Progenitor cell of endocrine pancreas (in vitro differentiated cells): ENCODE data around the gene SEH1L. TPM values are rescaled to one million over a fixed set of nuclear protein-coding genes. Genes with fewer than 3 reads are reported as not detected.
A peak's percentile ranks its signal among the peaks of the same experiment; 100 is the strongest.

ENCODE experiments used
- DNase-seq: peaks from one replicate; pipeline ENCODE4 v3.0.0; 2021; ENCODE audit warnings: low spot score; ENCODE audit not compliant: unreplicated experiment
- H3K27ac Mint-ChIP-seq: 2 replicates; pipeline ENCODE4 v1.8.0; 2021; ENCODE audit warnings: mild to moderate bottlenecking, moderate library complexity, mixed read lengths
- H3K27me3 Mint-ChIP-seq: 2 replicates; pipeline ENCODE4 v1.8.0; 2021; ENCODE audit warnings: mixed read lengths
- H3K36me3 Mint-ChIP-seq: 2 replicates; pipeline ENCODE4 v1.8.0; 2022; ENCODE audit warnings: mixed read lengths; ENCODE audit not compliant: insufficient read depth
- H3K4me1 Mint-ChIP-seq: 2 replicates; pipeline ENCODE4 v1.8.0; 2021; ENCODE audit warnings: low read depth, mixed read lengths
- H3K4me3 Mint-ChIP-seq: 2 replicates; pipeline ENCODE4 v1.8.0; 2021; ENCODE audit warnings: low read depth, mild to moderate bottlenecking, moderate library complexity, mixed read lengths
- H3K9me3 Mint-ChIP-seq: 2 replicates; pipeline ENCODE4 v1.8.0; 2021; ENCODE audit warnings: low read depth, mixed read lengths
- total RNA-seq: library from RNA; stranded (reverse); gene quantifications from 2 replicates; pipeline ENCODE4 v1.2.1, GENCODE V29; 2021
- TF ChIP-seq, protein P1 (sequence below): fragments of 200-600 bp; sonication (generic); IDR thresholded peaks from one replicate; pipeline ENCODE4 v1.5.0; 2021; ENCODE audit warnings: antibody characterized with exemption, mild to moderate bottlenecking; ENCODE audit not compliant: unreplicated experiment

The SEH1L gene
- total RNA-seq, 1 donor from 2014 or later: 43.3 TPM

DNA sequence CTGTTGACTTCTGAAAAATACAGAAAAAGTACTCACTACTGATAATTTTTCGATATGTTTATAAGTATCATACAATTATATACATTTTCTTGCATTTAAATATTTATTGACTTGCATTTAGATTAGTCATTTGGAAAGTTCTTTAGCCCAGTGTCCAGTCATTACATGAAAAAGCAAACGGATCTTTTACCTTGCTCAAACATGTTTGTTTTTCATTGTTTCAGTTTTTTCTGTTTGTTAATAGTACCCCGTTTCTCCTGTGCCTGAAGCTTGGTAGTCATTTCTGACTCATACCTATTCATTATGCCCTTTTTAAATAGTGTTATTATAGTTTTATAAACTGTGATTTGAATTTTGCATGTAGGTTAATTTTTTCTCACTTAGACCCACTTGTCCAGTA, 71.5 kb downstream of the SEH1L start:
- Mint-ChIP-seq H3K27ac (no peak overlapping the region), H3K36me3 (peaks cover 46% of the 10 kb centered on the region)
- TF ChIP-seq, protein P1, sequence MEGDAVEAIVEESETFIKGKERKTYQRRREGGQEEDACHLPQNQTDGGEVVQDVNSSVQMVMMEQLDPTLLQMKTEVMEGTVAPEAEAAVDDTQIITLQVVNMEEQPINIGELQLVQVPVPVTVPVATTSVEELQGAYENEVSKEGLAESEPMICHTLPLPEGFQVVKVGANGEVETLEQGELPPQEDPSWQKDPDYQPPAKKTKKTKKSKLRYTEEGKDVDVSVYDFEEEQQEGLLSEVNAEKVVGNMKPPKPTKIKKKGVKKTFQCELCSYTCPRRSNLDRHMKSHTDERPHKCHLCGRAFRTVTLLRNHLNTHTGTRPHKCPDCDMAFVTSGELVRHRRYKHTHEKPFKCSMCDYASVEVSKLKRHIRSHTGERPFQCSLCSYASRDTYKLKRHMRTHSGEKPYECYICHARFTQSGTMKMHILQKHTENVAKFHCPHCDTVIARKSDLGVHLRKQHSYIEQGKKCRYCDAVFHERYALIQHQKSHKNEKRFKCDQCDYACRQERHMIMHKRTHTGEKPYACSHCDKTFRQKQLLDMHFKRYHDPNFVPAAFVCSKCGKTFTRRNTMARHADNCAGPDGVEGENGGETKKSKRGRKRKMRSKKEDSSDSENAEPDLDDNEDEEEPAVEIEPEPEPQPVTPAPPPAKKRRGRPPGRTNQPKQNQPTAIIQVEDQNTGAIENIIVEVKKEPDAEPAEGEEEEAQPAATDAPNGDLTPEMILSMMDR: no peak

DNA sequence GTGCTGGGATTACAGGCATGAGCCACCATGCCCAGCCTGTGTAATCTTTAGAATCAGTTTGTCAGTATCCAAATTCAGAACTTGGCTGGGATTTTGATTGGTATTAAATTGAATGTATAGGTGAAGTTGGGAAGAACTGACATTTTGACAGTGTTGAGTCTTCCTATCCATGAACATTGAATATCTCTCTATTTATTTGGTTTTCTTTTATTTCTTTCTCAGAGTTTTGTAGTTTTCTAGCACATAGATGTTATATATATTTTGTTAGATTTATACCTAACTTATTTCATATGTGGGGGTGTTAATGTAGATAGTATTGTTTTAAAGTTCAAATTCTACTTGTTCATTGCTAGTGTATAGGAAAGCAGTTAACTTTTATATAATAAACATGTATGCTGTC, 74.8 kb downstream of the SEH1L start:
- Mint-ChIP-seq H3K27ac (no peak overlapping the region), H3K4me3 (no peak overlapping the region), H3K27me3 (no peaks in the 10 kb centered on the region), H3K9me3 (peaks cover 6% of the 10 kb centered on the region), H3K36me3 (peaks cover 42% of the 10 kb centered on the region), H3K4me1 (peaks cover 4% of the 10 kb centered on the region)
- DNase-seq: no peak
- TF ChIP-seq, protein P1: no peak

More for the DNA sequence above, 71.5 kb downstream of the SEH1L start:
- Mint-ChIP-seq H3K27me3 (no peaks in the 10 kb centered on the region), H3K4me1 (peaks cover 6% of the 10 kb centered on the region), H3K9me3 (peaks cover 6% of the 10 kb centered on the region), H3K4me3 (no peak overlapping the region)
- DNase-seq: no peak

DNA sequence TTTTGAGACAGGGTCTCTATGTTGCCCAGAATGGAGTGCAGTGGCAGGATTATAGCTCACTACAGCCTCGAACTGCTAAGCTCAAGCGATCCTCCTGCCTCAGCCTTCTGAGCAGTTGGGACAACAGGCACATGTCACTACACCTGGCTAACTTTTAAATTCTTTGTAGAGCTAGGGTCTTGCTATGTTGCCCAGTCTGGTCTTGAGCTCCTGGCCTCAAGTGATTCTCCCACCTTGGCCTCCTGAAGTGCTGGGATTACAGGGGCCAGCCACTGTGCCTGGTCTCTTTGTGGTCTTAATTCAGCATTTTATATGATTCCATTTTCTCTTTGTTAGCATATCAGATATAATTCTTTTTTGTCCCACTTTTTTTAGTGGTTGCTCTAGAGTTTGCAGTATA, 77.4 kb downstream of the SEH1L start:
- peaks cover 34% of the 10 kb centered on the region for H3K36me3 Mint-ChIP-seq
- no peaks in the 10 kb centered on the region for H3K27me3 Mint-ChIP-seq
- no peak overlapping the region for H3K27ac Mint-ChIP-seq

DNA sequence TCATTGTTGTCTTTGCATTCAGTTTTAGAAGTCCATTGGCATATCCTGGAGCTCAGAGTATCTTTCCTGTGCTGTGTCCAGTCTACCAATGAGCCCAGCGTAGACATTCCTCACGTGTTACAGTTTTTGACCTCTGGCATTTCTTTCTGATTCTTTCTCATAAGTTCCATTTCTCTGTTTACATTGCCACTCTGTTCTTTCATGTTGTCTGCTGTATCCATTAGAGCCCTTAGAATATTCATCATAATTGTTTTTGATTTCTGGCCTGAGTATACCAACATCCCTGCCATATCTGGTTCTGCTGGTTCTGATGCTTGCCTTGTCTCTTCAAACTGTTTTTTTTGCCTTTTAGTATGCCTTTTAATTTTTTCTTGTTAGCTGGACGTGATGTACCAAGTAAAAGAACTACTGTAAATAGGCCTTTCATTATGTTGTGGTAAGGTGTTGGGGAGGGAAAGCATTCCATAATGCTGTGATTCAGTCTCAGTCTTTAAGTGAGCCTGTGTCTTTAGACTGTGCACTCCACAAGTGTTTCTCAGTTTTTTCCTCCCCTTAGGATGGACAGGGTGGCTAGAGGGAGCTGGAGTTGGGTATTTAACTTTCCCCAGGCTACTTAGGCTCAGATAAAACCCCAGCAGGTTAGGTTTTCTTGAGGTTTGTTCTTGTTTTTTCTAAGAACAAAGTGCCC, 78.9 kb downstream of the SEH1L start:
- Mint-ChIP-seq H3K36me3 (peaks cover 36% of the 10 kb centered on the region), H3K27ac (peak overlapping the region; percentile 34)
- TF ChIP-seq, protein P1: no peak

More for the DNA sequence above, 77.4 kb downstream of the SEH1L start:
- no peak for DNase-seq
- Mint-ChIP-seq H3K4me3 (no peak overlapping the region), H3K9me3 (peaks cover 6% of the 10 kb centered on the region), H3K4me1 (no peaks in the 10 kb centered on the region)
- TF ChIP-seq, protein P1: no peak

DNA sequence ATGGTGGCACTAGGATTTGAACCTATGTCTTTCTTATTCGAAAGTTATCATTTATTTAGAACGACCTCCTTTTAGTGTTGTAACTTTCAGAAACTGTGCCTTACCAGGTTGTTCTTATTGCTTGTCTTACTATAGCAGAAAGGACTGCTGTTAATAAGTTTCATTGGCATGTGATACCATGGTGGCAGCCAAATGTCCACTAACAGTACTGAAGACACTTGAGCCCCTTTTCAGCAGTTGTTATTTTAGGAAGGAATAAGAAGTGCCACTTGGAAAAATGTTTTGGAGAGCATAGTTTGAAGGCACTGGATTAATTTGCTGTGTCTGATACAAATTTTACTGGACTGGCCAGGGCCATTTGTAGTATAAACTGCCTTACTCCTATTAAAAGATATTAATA, 81.1 kb downstream of the SEH1L start:
- no peaks in the 10 kb centered on the region for H3K27me3 Mint-ChIP-seq
- no peak overlapping the region for H3K27ac Mint-ChIP-seq
- H3K9me3 Mint-ChIP-seq: no peaks in the 10 kb centered on the region
- no peak for DNase-seq
- H3K36me3 Mint-ChIP-seq: peaks cover 26% of the 10 kb centered on the region
- H3K4me3 Mint-ChIP-seq: no peak overlapping the region
- TF ChIP-seq, protein P1: no peak
- no peaks in the 10 kb centered on the region for H3K4me1 Mint-ChIP-seq

More for the DNA sequence above, 78.9 kb downstream of the SEH1L start:
- Mint-ChIP-seq H3K27me3 (no peaks in the 10 kb centered on the region), H3K4me3 (no peak overlapping the region), H3K9me3 (peaks cover 6% of the 10 kb centered on the region), H3K4me1 (no peaks in the 10 kb centered on the region)
- no peak for DNase-seq
